ENCODE data around the gene G2E3. TPM values are rescaled to one million over a fixed set of nuclear protein-coding genes. Genes with fewer than 3 reads are reported as not detected.

G2E3 gene
- total RNA-seq, 4 donors from 2014 or later, result 9.5 to 17.5 (median 10.7) TPM

DNA sequence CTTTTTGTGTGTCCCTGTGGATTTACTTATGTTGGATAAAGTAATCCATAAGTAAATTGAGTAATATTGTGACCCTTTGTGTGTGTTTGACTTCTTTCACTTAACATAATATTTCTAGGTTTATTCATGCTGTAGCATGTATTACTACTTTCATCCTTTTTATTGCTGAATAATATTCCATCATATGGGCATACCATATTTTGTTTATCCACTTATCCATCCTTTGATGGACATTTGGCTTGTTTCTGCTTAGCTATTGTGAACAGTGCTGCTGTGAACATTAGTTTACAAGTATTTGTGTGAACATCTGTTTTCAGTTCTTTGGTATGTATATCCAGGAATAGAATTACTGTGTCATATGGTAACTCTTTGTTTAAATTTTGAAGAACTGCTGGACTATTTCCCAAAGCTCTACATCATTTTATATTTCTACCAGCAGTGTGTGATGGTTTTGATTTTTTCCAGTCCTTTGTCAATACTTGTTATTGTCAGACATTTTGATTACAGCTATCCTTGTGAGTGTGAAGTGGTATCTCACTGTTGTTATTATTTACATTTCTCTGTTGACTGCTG lies 25.2 kb downstream of the G2E3 start:
- Histone ChIP-seq H3K4me3 (replicated peaks in 1 of 3) (no peak overlapping the region), H3K27ac (no peak overlapping the region), H3K4me1 (no peaks in the 10 kb centered on the region), H3K9me3 (no peaks in the 10 kb centered on the region), H3K36me3 (no peaks in the 10 kb centered on the region), H3K27me3 (no peaks in the 10 kb centered on the region)
- intact Hi-C loops (cut with DNase I), result no loop called here
- no peak for DNase-seq
- TF ChIP-seq POLR2A (IDR thresholded peaks at IDR 0.05), result no peak
- TF ChIP-seq, protein P1, sequence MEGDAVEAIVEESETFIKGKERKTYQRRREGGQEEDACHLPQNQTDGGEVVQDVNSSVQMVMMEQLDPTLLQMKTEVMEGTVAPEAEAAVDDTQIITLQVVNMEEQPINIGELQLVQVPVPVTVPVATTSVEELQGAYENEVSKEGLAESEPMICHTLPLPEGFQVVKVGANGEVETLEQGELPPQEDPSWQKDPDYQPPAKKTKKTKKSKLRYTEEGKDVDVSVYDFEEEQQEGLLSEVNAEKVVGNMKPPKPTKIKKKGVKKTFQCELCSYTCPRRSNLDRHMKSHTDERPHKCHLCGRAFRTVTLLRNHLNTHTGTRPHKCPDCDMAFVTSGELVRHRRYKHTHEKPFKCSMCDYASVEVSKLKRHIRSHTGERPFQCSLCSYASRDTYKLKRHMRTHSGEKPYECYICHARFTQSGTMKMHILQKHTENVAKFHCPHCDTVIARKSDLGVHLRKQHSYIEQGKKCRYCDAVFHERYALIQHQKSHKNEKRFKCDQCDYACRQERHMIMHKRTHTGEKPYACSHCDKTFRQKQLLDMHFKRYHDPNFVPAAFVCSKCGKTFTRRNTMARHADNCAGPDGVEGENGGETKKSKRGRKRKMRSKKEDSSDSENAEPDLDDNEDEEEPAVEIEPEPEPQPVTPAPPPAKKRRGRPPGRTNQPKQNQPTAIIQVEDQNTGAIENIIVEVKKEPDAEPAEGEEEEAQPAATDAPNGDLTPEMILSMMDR (IDR thresholded peaks at IDR 0.05), result no peak

DNA sequence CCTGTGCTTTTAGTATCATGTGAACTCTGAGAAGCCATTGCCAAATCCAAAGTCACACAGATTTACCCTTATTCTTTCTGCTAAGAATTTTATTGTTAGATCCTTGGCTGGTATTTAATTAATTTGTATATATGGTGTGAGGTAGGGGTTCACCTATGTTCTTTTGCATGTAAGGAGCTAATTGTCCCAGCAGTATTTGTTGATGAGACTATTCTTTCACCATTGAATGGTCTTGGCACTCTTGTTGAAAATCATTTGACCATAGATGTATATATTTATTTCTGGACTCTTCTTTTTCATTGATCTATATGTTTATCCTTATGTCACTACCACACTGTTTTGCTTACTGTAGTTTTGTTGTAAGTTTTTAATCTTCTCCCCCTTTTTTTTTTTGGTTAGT lies 26.2 kb downstream of the G2E3 start:
- Histone ChIP-seq H3K27ac (no peak overlapping the region), H3K4me1 (no peaks in the 10 kb centered on the region), H3K4me3 (replicated peaks in 1 of 3) (no peak overlapping the region), H3K36me3 (no peaks in the 10 kb centered on the region), H3K27me3 (no peaks in the 10 kb centered on the region), H3K9me3 (no peaks in the 10 kb centered on the region)
- TF ChIP-seq, protein P1 (IDR thresholded peaks at IDR 0.05), result no peak
- TF ChIP-seq POLR2A (IDR thresholded peaks at IDR 0.05), result no peak
- intact Hi-C loops (cut with DNase I), result no loop called here
- no peak for DNase-seq

DNA sequence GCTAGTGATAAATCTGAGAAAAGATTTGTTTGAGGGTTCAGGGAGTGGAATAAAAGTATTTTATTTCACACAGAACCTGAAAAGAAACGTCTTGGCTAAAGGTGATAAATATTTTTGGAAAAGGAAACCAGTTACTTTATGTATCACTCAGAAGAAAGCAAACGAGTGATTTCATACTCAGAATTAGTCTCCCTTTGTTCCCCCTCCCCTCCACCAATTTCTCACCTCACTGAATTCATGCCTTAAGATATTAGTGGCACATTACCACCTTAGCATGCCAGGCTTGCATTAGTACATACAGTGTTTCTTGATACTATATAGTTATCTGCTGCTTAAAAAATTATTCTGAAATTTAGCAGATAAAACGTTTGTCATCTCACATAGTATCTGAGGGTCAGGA lies 28.2 kb downstream of the G2E3 start:
- Histone ChIP-seq H3K27ac (no peak overlapping the region), H3K9me3 (no peaks in the 10 kb centered on the region), H3K27me3 (no peaks in the 10 kb centered on the region), H3K4me3 (replicated peaks in 1 of 3) (no peak overlapping the region), H3K36me3 (no peaks in the 10 kb centered on the region), H3K4me1 (no peaks in the 10 kb centered on the region)
- DNase-seq, result no peak
- WGBS, 2 donors, result 85 to 88% methylated on average over 3 of the region's 3 CpGs
- intact Hi-C loops (cut with DNase I), result no loop called here
- TF ChIP-seq POLR2A (IDR thresholded peaks at IDR 0.05), result no peak
- TF ChIP-seq, protein P1 (IDR thresholded peaks at IDR 0.05), result no peak

DNA sequence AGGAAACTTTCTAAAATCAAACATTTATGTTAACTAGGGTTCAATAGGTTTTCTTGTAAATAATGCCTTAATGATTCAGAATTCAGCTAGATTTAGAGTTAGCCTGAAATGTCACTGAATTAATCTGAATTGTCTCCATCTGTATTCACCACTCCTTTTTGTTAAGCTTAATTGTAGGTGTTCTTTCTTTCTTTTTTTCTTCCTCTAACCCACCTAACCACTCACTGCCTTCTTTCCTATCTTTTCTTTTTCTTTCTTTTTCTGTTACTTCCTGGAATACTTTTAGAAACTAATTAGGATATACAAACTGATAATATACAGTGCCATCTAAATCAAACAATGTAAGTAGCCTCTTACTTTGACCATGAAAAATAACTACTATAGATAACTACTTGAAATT lies 29.9 kb downstream of the G2E3 start:
- Histone ChIP-seq H3K4me3 (replicated peaks in 1 of 3) (no peak overlapping the region), H3K9me3 (no peaks in the 10 kb centered on the region), H3K27ac (no peak overlapping the region), H3K36me3 (no peaks in the 10 kb centered on the region), H3K27me3 (no peaks in the 10 kb centered on the region), H3K4me1 (no peaks in the 10 kb centered on the region)
- TF ChIP-seq, protein P1 (IDR thresholded peaks at IDR 0.05), result no peak
- no peak for TF ChIP-seq POLR2A (IDR thresholded peaks at IDR 0.05)
- DNase-seq, result no peak
- intact Hi-C loops (cut with DNase I), result no loop called here

DNA sequence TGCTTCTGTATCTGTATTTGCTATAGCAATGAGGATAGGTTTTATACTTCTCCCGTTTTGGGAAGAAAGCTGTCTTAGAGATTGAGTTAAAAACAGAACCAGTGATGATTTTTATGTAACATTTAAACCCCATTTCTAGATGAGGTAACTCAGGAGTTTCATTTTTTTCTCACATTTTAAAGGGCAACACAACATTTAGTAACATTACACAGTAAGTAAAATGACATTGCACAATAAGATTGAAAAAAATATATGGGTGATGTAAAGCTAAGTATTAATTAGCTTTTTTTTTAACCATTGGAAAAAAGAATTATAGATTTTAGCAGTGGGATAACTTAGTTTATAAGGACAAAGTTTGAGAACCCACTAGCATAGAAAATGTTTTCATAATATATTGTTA lies 38.0 kb downstream of the G2E3 start:
- peaks cover 0 to 10% of the 10 kb centered on the region in 2 donors for H3K36me3 ChIP-seq
- H3K27ac ChIP-seq, result no peak overlapping the region
- 82 to 86% methylated on average over 1 of the region's 1 CpG for WGBS, 2 donors
- DNase-seq, result no peak
- H3K27me3 ChIP-seq, result no peaks in the 10 kb centered on the region
- H3K4me3 ChIP-seq (replicated peaks in 1 of 3), result no peak overlapping the region
- intact Hi-C loops (cut with DNase I), result no loop called here
- TF ChIP-seq POLR2A (IDR thresholded peaks at IDR 0.05), result no peak
- TF ChIP-seq, protein P1 (IDR thresholded peaks at IDR 0.05), result no peak
- no peaks in the 10 kb centered on the region for H3K4me1 ChIP-seq
- H3K9me3 ChIP-seq, result no peaks in the 10 kb centered on the region
